Endodermal cell (in vitro differentiated cells): ENCODE data around the gene ANKFN1. TPM values are rescaled to one million over a fixed set of nuclear protein-coding genes. Genes with fewer than 3 reads are reported as not detected.

Experiments used
- DNase-seq: peaks from one replicate; pipeline ENCODE4 v3.0.0-alpha.2; 2017
- H3K27ac ChIP-seq: 2 replicates; pipeline ENCODE4 v1.5.1; 2013; ENCODE audit warnings: mild to moderate bottlenecking, low read depth, low read length, moderate library complexity
- H3K27me3 ChIP-seq: 2 replicates; pipeline ENCODE4 v1.6.1; 2013; ENCODE audit warnings: mild to moderate bottlenecking, low read length, moderate library complexity; ENCODE audit not compliant: insufficient read depth, control insufficient read depth, poor library complexity, severe bottlenecking
- H3K36me3 ChIP-seq: 2 replicates; pipeline ENCODE4 v1.7.0; 2013; ENCODE audit warnings: mild to moderate bottlenecking, low read length, moderate library complexity; ENCODE audit not compliant: control insufficient read depth, insufficient read depth
- H3K4me1 ChIP-seq: one replicate; pipeline ENCODE4 v1.7.0; 2013; ENCODE audit warnings: low read length; ENCODE audit not compliant: control insufficient read depth, insufficient read depth
- H3K4me3 ChIP-seq: 2 replicates; pipeline ENCODE4 v1.5.1; 2013; ENCODE audit warnings: mild to moderate bottlenecking, low read length, moderate library complexity
- H3K9ac ChIP-seq: 2 replicates; pipeline ENCODE4 v1.6.1; 2013; ENCODE audit warnings: mild to moderate bottlenecking, low read length, moderate library complexity; ENCODE audit not compliant: poor library complexity, severe bottlenecking; ENCODE audit errors: extremely low read depth
- H3K9me3 ChIP-seq: 2 replicates; pipeline ENCODE4 v1.6.1; 2013; ENCODE audit warnings: mild to moderate bottlenecking, low read length, moderate library complexity; ENCODE audit not compliant: control insufficient read depth
- H3K27ac Mint-ChIP-seq: 2 replicates; pipeline ENCODE4 v1.8.0; 2020; ENCODE audit warnings: mixed read lengths
- H3K27me3 Mint-ChIP-seq: 2 replicates; pipeline ENCODE4 v1.8.0; 2021; ENCODE audit warnings: mild to moderate bottlenecking, mixed read lengths; ENCODE audit not compliant: insufficient read depth
- H3K36me3 Mint-ChIP-seq: 2 replicates; pipeline ENCODE4 v1.8.0; 2020; ENCODE audit warnings: low read depth, mixed read lengths
- H3K4me1 Mint-ChIP-seq: 2 replicates; pipeline ENCODE4 v1.8.0; 2020; ENCODE audit warnings: mixed read lengths
- H3K4me3 Mint-ChIP-seq: 2 replicates; pipeline ENCODE4 v1.8.0; 2020; ENCODE audit warnings: mild to moderate bottlenecking, moderate library complexity, mixed read lengths
- H3K9me3 Mint-ChIP-seq: 2 replicates; pipeline ENCODE4 v1.8.0; 2020; ENCODE audit warnings: mild to moderate bottlenecking, mixed read lengths
- WGBS, 2 experiments: methylation state at CpG; one replicate each; pipeline versions ENCODE4 v1.1.5 to v1.1.7; 2013; ENCODE audit warnings: missing lambda C conversion rate in 2 of 2, mixed read lengths in 1 of 2; ENCODE audit not compliant: insufficient coverage in 1 of 2, insufficient read length in 1 of 2; 5-methylcytosine and 5-hydroxymethylcytosine counted together
- total RNA-seq, 2 donors: library from RNA; stranded (reverse); fragmentation: NEBNext Ultra II Directional in 1 of 2; extraction: Animal tissue kit (Norgen Biotek cat#: 25700) in 1 of 2; gene quantifications; 2 replicates in 1 of 2; 3 replicates in 1 of 2; pipeline ENCODE4 v1.2.1, GENCODE V29; 2021
- TF ChIP-seq, protein P1 (sequence below): fragments of 200-600 bp; sonication (generic); conservative IDR thresholded peaks from 2 replicates; pipeline ENCODE4 v1.5.0; 2021; ENCODE audit warnings: antibody characterized with exemption, mild to moderate bottlenecking

ANKFN1 gene
- total RNA-seq, 2 donors from 2014 or later, result not detected

GRCh38 chr17:56114469-56114868 is 38.8 kb upstream of the ANKFN1 start:
- Histone ChIP-seq H3K36me3 (no peaks in the 10 kb centered on the region), H3K9me3 (no peaks in the 10 kb centered on the region), H3K4me3 (no peak overlapping the region), H3K27me3 (no peaks in the 10 kb centered on the region), H3K4me1 (no peaks in the 10 kb centered on the region), H3K27ac (no peak overlapping the region), H3K9ac (no peak overlapping the region)
- H3K4me3 Mint-ChIP-seq, result no peak overlapping the region
- TF ChIP-seq, protein P1, sequence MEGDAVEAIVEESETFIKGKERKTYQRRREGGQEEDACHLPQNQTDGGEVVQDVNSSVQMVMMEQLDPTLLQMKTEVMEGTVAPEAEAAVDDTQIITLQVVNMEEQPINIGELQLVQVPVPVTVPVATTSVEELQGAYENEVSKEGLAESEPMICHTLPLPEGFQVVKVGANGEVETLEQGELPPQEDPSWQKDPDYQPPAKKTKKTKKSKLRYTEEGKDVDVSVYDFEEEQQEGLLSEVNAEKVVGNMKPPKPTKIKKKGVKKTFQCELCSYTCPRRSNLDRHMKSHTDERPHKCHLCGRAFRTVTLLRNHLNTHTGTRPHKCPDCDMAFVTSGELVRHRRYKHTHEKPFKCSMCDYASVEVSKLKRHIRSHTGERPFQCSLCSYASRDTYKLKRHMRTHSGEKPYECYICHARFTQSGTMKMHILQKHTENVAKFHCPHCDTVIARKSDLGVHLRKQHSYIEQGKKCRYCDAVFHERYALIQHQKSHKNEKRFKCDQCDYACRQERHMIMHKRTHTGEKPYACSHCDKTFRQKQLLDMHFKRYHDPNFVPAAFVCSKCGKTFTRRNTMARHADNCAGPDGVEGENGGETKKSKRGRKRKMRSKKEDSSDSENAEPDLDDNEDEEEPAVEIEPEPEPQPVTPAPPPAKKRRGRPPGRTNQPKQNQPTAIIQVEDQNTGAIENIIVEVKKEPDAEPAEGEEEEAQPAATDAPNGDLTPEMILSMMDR, result no peak
- no peak overlapping the region for H3K27ac Mint-ChIP-seq
- no peaks in the 10 kb centered on the region for H3K36me3 Mint-ChIP-seq
- H3K4me1 Mint-ChIP-seq, result peaks cover 2% of the 10 kb centered on the region
- no peak for DNase-seq
- no peaks in the 10 kb centered on the region for H3K9me3 Mint-ChIP-seq
- H3K27me3 Mint-ChIP-seq, result no peaks in the 10 kb centered on the region
- 60% methylated on average over 1 of the region's 1 CpG; no CpG with 5 or more reads in 1 of the 2 experiments for WGBS, 2 experiments

GRCh38 chr17:56119191-56119590 is 34.1 kb upstream of the ANKFN1 start:
- TF ChIP-seq, protein P1, result no peak
- H3K27me3 Mint-ChIP-seq, result no peaks in the 10 kb centered on the region
- no peaks in the 10 kb centered on the region for H3K9me3 Mint-ChIP-seq
- no peaks in the 10 kb centered on the region for H3K27me3 ChIP-seq
- H3K36me3 Mint-ChIP-seq, result no peaks in the 10 kb centered on the region
- no peak overlapping the region for H3K27ac Mint-ChIP-seq
- 77 to 86% methylated on average over 2 of the region's 2 CpGs for WGBS, 2 experiments
- H3K9me3 ChIP-seq, result no peaks in the 10 kb centered on the region
- H3K9ac ChIP-seq, result no peak overlapping the region
- no peak overlapping the region for H3K27ac ChIP-seq
- H3K4me1 ChIP-seq, result no peaks in the 10 kb centered on the region
- H3K36me3 ChIP-seq, result no peaks in the 10 kb centered on the region
- H3K4me1 Mint-ChIP-seq, result no peaks in the 10 kb centered on the region
- no peak for DNase-seq
- no peak overlapping the region for H3K4me3 ChIP-seq
- no peak overlapping the region for H3K4me3 Mint-ChIP-seq

- Mint-ChIP-seq H3K27me3 (no peaks in the 10 kb centered on the region), H3K4me1 (no peaks in the 10 kb centered on the region), H3K27ac (no peak overlapping the region), H3K36me3 (no peaks in the 10 kb centered on the region), H3K4me3 (no peak overlapping the region), H3K9me3 (no peaks in the 10 kb centered on the region)
- Histone ChIP-seq H3K27me3 (no peaks in the 10 kb centered on the region), H3K9me3 (no peaks in the 10 kb centered on the region), H3K4me3 (no peak overlapping the region), H3K36me3 (no peaks in the 10 kb centered on the region), H3K4me1 (no peaks in the 10 kb centered on the region), H3K9ac (no peak overlapping the region), H3K27ac (no peak overlapping the region)
- TF ChIP-seq, protein P1, result no peak
- 81 to 92% methylated on average over 4 of the region's 4 CpGs for WGBS, 2 experiments
- DNase-seq, result no peak
These were observed 33.3 kb upstream of the ANKFN1 start for GRCh38 chr17:56119936-56120335.
